CD4-positive, CD25-positive, alpha-beta regulatory T cell (primary cell): Measurements from ENCODE around the gene PARP6. TPM values are rescaled to one million over a fixed set of nuclear protein-coding genes. Genes with fewer than 3 reads are reported as not detected.
"Not testable (repeated sequence)": the region's sequence is repeated elsewhere in the genome, so short reads cannot be mapped to it uniquely, and the experiment has no call there.

Experiments used
- ATAC-seq, 2 donors: fragments of 150-1000 bp; cut with Tn5 transposase; one replicate each; pipeline ENCODE4 v1.10.0; 2021; ENCODE audit warnings: low read depth in 2 of 2, moderate number of reproducible peaks in 2 of 2, moderate library complexity in 1 of 2
- DNase-seq, 3 donors: peaks; one replicate each; pipeline versions ENCODE4 v3.0.0 to v3.0.0-alpha.2; 2012 to 2022; ENCODE audit warnings: mixed read lengths in 1 of 3
- H3K27ac ChIP-seq: one replicate; pipeline ENCODE4 v1.7.0; 2013; ENCODE audit warnings: mild to moderate bottlenecking, low read length; ENCODE audit not compliant: insufficient read depth, poor library complexity, severe bottlenecking
- H3K27me3 ChIP-seq: one replicate; pipeline ENCODE4 v1.7.0; 2013; ENCODE audit warnings: low read length; ENCODE audit not compliant: control insufficient read depth, insufficient read depth
- H3K36me3 ChIP-seq: one replicate; pipeline ENCODE4 v1.7.0; 2013; ENCODE audit warnings: mild to moderate bottlenecking, low read length, moderate library complexity; ENCODE audit not compliant: control insufficient read depth, insufficient read depth
- H3K4me1 ChIP-seq: 2 replicates; pipeline ENCODE4 v1.7.0; 2013; ENCODE audit warnings: mild to moderate bottlenecking, low read length; ENCODE audit not compliant: insufficient read depth, control insufficient read depth, poor library complexity, severe bottlenecking
- H3K4me3 ChIP-seq: one replicate; pipeline ENCODE4 v1.7.0; 2013; ENCODE audit warnings: low read depth, mild to moderate bottlenecking, low read length, moderate library complexity
- H3K9me3 ChIP-seq, 2 experiments: 1 replicate in 1 of 2; 2 replicates in 1 of 2; pipeline ENCODE4 v1.7.0; 2013; ENCODE audit warnings: low read length in 2 of 2, mild to moderate bottlenecking in 1 of 2, moderate library complexity in 1 of 2; ENCODE audit not compliant: control insufficient read depth in 2 of 2
- H3K27ac Mint-ChIP-seq, 3 donors: one replicate each; pipeline ENCODE4 v1.8.0; 2020 to 2022; ENCODE audit warnings: mild to moderate bottlenecking in 3 of 3, mixed read lengths in 3 of 3, moderate library complexity in 2 of 3
- H3K27me3 Mint-ChIP-seq: one replicate; pipeline ENCODE4 v1.8.0; 2022; ENCODE audit warnings: mild to moderate bottlenecking, mixed read lengths
- H3K36me3 Mint-ChIP-seq: one replicate; pipeline ENCODE4 v1.8.0; 2020; ENCODE audit warnings: mixed read lengths
- H3K4me1 Mint-ChIP-seq, 4 donors: one replicate each; pipeline ENCODE4 v1.8.0; 2020 to 2022; ENCODE audit warnings: mixed read lengths in 4 of 4, mild to moderate bottlenecking in 1 of 4
- H3K4me3 Mint-ChIP-seq, 4 donors: one replicate each; pipeline ENCODE4 v1.8.0; 2020 to 2022; ENCODE audit warnings: mild to moderate bottlenecking in 4 of 4, mixed read lengths in 4 of 4, moderate library complexity in 3 of 4
- H3K9me3 Mint-ChIP-seq, 7 donors: one replicate each; pipeline ENCODE4 v1.8.0; 2020 to 2022; ENCODE audit warnings: mixed read lengths in 7 of 7, mild to moderate bottlenecking in 3 of 7, moderate library complexity in 2 of 7
- polyA plus RNA-seq, 4 donors: library from polyadenylated mRNA; unstranded; fragments of 300-500 nt; fragmentation: Illumina TruSeq; gene quantifications; one replicate each; pipeline ENCODE4 v1.2.3, GENCODE V29; 2021
- total RNA-seq: library from RNA; stranded (reverse); gene quantifications from one replicate; pipeline ENCODE4 v1.2.3, GENCODE V29; 2022

PARP6 gene
- total and polyA plus RNA-seq, 5 donors from 2014 or later: 14.5 to 101 (median 16.7) TPM

DNA sequence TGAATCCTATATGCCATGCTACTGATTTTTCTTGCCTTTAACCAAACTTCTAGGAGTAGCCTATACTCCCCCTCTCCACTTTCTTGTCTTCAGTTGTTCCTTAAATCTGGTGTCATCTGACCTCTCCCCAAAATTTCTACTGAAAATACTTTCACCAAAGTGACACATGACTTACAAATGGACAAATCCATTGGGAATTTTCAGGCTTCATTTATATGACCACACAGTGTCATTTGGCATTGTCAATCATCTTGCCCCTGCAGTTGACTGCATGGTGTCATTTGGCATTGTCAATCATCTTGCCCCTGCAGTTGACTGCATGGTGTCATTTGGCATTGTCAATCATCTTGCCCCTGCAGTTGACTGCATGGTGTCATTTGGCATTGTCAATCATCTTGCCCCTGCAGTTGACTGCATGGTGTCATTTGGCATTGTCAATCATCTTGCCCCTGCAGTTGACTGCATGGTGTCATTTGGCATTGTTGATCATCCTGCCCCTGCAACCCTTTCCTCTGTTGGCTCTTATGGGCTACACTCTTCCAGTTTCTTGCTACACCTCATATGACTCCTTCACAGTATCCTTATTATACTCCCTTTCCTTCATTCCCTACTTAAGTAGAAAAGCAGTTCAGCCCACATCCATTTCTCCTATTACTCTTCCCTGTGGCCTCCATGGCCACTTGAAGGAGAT is 3.4 kb upstream of the PARP6 start:
- not testable (repeated sequence) for H3K9me3 ChIP-seq

GRCh38 chr15:72272997-72273352 is 621 bp upstream of the PARP6 start:
- DNase-seq (no peak), ATAC-seq (no peak)
- Histone ChIP-seq H3K4me1 (peaks cover 20% of the 10 kb centered on the region), H3K9me3 (no peaks in the 10 kb centered on the region), H3K27me3 (no peaks in the 10 kb centered on the region), H3K4me3 (peak overlapping the region; percentile 78), H3K27ac (peak overlapping the region; percentile 85), H3K36me3 (peaks cover 6% of the 10 kb centered on the region)
- peak overlapping the region; percentile 90 to 96 (median 95) for H3K27ac Mint-ChIP-seq
- H3K27me3 Mint-ChIP-seq: no peaks in the 10 kb centered on the region
- H3K4me1 Mint-ChIP-seq: peaks cover 6 to 46% (median 29%) of the 10 kb centered on the region in 4 donors
- H3K9me3 Mint-ChIP-seq: no peaks in the 10 kb centered on the region
- H3K36me3 Mint-ChIP-seq: no peaks in the 10 kb centered on the region
- H3K4me3 Mint-ChIP-seq: peak overlapping the region; percentile 87 to 96 (median 89)

More for the DNA sequence above, 3.4 kb upstream of the PARP6 start:
- H3K27ac ChIP-seq, H3K4me3 ChIP-seq, H3K27me3 Mint-ChIP-seq, H3K9me3 Mint-ChIP-seq, ATAC-seq, H3K36me3 ChIP-seq, DNase-seq, H3K27me3 ChIP-seq, H3K27ac Mint-ChIP-seq, H3K36me3 Mint-ChIP-seq: not testable (repeated sequence)
- H3K4me1 ChIP-seq: peaks cover 20% of the 10 kb centered on the region
- Mint-ChIP-seq H3K4me3 (peak overlapping the region in 1 of 4 donors; percentile 67), H3K4me1 (peaks cover 6 to 30% (median 19%) of the 10 kb centered on the region in 4 donors)

GRCh38 chr15:72271895-72272212 is 500 bp downstream of the PARP6 start:
- Histone ChIP-seq H3K27me3 (no peaks in the 10 kb centered on the region), H3K36me3 (peaks cover 15% of the 10 kb centered on the region), H3K27ac (peak overlapping the region; percentile 82), H3K9me3 (no peaks in the 10 kb centered on the region), H3K4me1 (peaks cover 20% of the 10 kb centered on the region), H3K4me3 (peak overlapping the region; percentile 69)
- Mint-ChIP-seq H3K4me1 (peaks cover 6 to 48% (median 30%) of the 10 kb centered on the region in 4 donors), H3K4me3 (peak overlapping the region; percentile 86 to 92 (median 88)), H3K27ac (peak overlapping the region; percentile 18 to 96 (median 92)), H3K36me3 (peaks cover 5% of the 10 kb centered on the region), H3K27me3 (no peaks in the 10 kb centered on the region), H3K9me3 (no peaks in the 10 kb centered on the region)
- no peak for ATAC-seq
- peak in 2 of 3 donors; percentile 3 to 36 for DNase-seq

GRCh38 chr15:72271221-72271620 is 1.1 kb downstream of the PARP6 start:
- peaks cover 20% of the 10 kb centered on the region for H3K4me1 ChIP-seq
- no peaks in the 10 kb centered on the region for H3K9me3 ChIP-seq
- peaks cover 21% of the 10 kb centered on the region for H3K36me3 ChIP-seq
- H3K27ac ChIP-seq: peak overlapping the region; percentile 82
- H3K4me1 Mint-ChIP-seq: peaks cover 6 to 48% (median 30%) of the 10 kb centered on the region in 4 donors
- ATAC-seq (no peak), DNase-seq (no peak)
- no peaks in the 10 kb centered on the region for H3K27me3 ChIP-seq
- H3K27me3 Mint-ChIP-seq: no peaks in the 10 kb centered on the region
- H3K9me3 Mint-ChIP-seq: no peaks in the 10 kb centered on the region
- peak overlapping the region; percentile 86 to 92 (median 88) for H3K4me3 Mint-ChIP-seq
- peak overlapping the region; percentile 18 to 96 (median 92) for H3K27ac Mint-ChIP-seq
- peaks cover 9% of the 10 kb centered on the region for H3K36me3 Mint-ChIP-seq
- peak overlapping the region; percentile 69 for H3K4me3 ChIP-seq

DNA sequence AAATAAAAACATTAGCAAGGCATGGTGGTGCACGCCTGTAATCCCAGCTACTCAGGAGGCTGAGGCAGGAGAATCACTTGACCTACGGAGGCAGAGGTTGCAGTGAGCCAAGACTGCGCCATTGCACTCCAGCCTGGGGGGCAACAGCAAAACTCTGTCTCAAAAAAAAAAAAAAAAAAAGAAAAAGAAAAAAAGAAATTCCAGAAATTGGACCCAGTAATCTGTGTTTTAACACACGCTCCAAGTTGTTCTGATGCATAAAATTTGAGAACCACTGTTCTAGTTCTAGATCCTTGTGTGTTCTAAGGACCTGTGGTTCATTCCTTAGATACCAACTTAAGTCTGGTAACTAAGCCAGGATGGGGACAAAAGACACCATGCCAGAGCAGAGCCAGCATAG is 2.6 kb downstream of the PARP6 start:
- ATAC-seq (no peak), DNase-seq (no peak)
- peaks cover 14% of the 10 kb centered on the region for H3K36me3 Mint-ChIP-seq
- H3K27me3 Mint-ChIP-seq: no peaks in the 10 kb centered on the region
- H3K27me3 ChIP-seq: no peaks in the 10 kb centered on the region
- peaks cover 6 to 48% (median 30%) of the 10 kb centered on the region in 4 donors for H3K4me1 Mint-ChIP-seq
- H3K36me3 ChIP-seq: peaks cover 36% of the 10 kb centered on the region
- no peak overlapping the region for H3K27ac Mint-ChIP-seq
- H3K27ac ChIP-seq: no peak overlapping the region
- H3K4me3 ChIP-seq: no peak overlapping the region
- H3K9me3 Mint-ChIP-seq: no peaks in the 10 kb centered on the region
- H3K4me3 Mint-ChIP-seq: peak overlapping the region in 1 of 4 donors; percentile 87
- H3K9me3 ChIP-seq: no peaks in the 10 kb centered on the region
- H3K4me1 ChIP-seq: peaks cover 20% of the 10 kb centered on the region

- H3K27me3 Mint-ChIP-seq: no peaks in the 10 kb centered on the region
- ATAC-seq: no peak
Observed at GRCh38 chr15:72265031-72265430, 7.3 kb downstream of the PARP6 start.

GRCh38 chr15:72252663-72253299 is 19.6 kb downstream of the PARP6 start:
- Mint-ChIP-seq H3K36me3 (peaks cover 48% of the 10 kb centered on the region), H3K4me3 (no peak overlapping the region), H3K9me3 (peaks cover 0 to 1% (median 0%) of the 10 kb centered on the region in 7 donors), H3K27me3 (no peaks in the 10 kb centered on the region), H3K4me1 (peaks cover 0 to 11% (median 0%) of the 10 kb centered on the region in 4 donors), H3K27ac (no peak overlapping the region)
- H3K4me1 ChIP-seq: no peaks in the 10 kb centered on the region
- DNase-seq (no peak), ATAC-seq (no peak)
- H3K27me3 ChIP-seq: no peaks in the 10 kb centered on the region
- no peaks in the 10 kb centered on the region for H3K9me3 ChIP-seq
- H3K27ac ChIP-seq: no peak overlapping the region
- H3K36me3 ChIP-seq: peaks cover 82% of the 10 kb centered on the region
- H3K4me3 ChIP-seq: no peak overlapping the region

More at GRCh38 chr15:72265031-72265430, 7.3 kb downstream of the PARP6 start:
- H3K4me1 Mint-ChIP-seq: peaks cover 0 to 12% (median 6%) of the 10 kb centered on the region in 4 donors
- DNase-seq: no peak
- H3K9me3 Mint-ChIP-seq: no peaks in the 10 kb centered on the region
- no peak overlapping the region for H3K27ac ChIP-seq
- H3K27me3 ChIP-seq: no peaks in the 10 kb centered on the region
- no peak overlapping the region for H3K27ac Mint-ChIP-seq
- no peak overlapping the region for H3K4me3 Mint-ChIP-seq
- H3K36me3 ChIP-seq: peaks cover 74% of the 10 kb centered on the region
- no peak overlapping the region for H3K4me3 ChIP-seq
- no peaks in the 10 kb centered on the region for H3K9me3 ChIP-seq
- peaks cover 52% of the 10 kb centered on the region for H3K36me3 Mint-ChIP-seq
- no peaks in the 10 kb centered on the region for H3K4me1 ChIP-seq
